DOHH2 (cell line): ENCODE data around the gene NCAPG2.

Source experiments
- CTCF ChIP-seq: fragments of 200-600 bp; sonication (generic); IDR thresholded peaks from one replicate; pipeline ENCODE4 v1.5.1; 2014; ENCODE audit warnings: antibody characterized with exemption, mild to moderate bottlenecking, low read depth, low read length; ENCODE audit not compliant: poor library complexity, severe bottlenecking
- EZH2phosphoT487 ChIP-seq: fragments of 200-600 bp; sonication (generic); IDR thresholded peaks from 2 replicates; pipeline ENCODE4 v1.6.1; 2017; ENCODE audit warnings: borderline replicate concordance, mild to moderate bottlenecking, antibody characterized with exemption, low read length, moderate library complexity, mixed read lengths

GRCh38 chr7:158751751-158752150 lies 47.1 kb upstream of the NCAPG2 start:
- TF ChIP-seq EZH2phosphoT487 (no peak), CTCF (no peak)
